GM12878 (cell line): ENCODE results near the gene DNAH9. TPM values are rescaled to one million over a fixed set of nuclear protein-coding genes. Genes with fewer than 3 reads are reported as not detected.

Experiments used
- ATAC-seq: fragments of 200-7000 bp; cut with Tn5 transposase; 3 replicates; pipeline ENCODE4 v1.9.1; 2020; ENCODE audit warnings: mild to moderate bottlenecking, moderate library complexity
- BruUV-seq: library from RNA; stranded (reverse); fragments of 400-500 nt; replicated peaks from 2 replicates; lab custom pipeline; 2021; lab: Mats Ljungman, UMichigan
- CTCF ChIA-PET: fragments of 300-600 bp; sonication (Branson Sonifier 250); formaldehyde crosslinking; extraction: SDS; loops from one replicate; lab custom pipeline; 2021; ENCODE audit warnings: inconsistent platforms; lab: Yijun Ruan, JAX
- POLR2A ChIA-PET: fragments of 350-600 bp; formaldehyde crosslinking; extraction: SDS; loops from one replicate; lab custom pipeline; 2021; ENCODE audit warnings: inconsistent platforms; lab: Charles Lee
- RAD21 ChIA-PET: fragments of 300-600 bp; sonication (Branson Sonifier 250); formaldehyde crosslinking; loops from one replicate; lab custom pipeline; 2023; ENCODE audit warnings: antibody characterized with exemption; ENCODE audit not compliant: unreplicated experiment; lab: Charles Lee
- SMC1A ChIA-PET: fragments of 300-600 bp; sonication (Branson Sonifier 250); formaldehyde crosslinking; loops from one replicate; lab custom pipeline; 2023; ENCODE audit not compliant: unreplicated experiment, uncharacterized antibody; lab: Charles Lee
- DNase-seq: peaks from one replicate; pipeline ENCODE4 v3.0.0-alpha.2; 2011; ENCODE audit warnings: low read depth, low spot score
- FAIRE-seq: peaks from 3 replicates; lab custom pipeline; 2011; peaks lifted over from hg19 to GRCh38; lab: Jason Lieb, UNC
- H2AFZ ChIP-seq: 2 replicates; pipeline ENCODE4 v1.6.0; 2011; ENCODE audit warnings: low read depth, low read length, control low read depth; ENCODE audit not compliant: control insufficient read depth
- H3K27ac ChIP-seq: 2 replicates; pipeline ENCODE4 v1.5.1; 2011; ENCODE audit warnings: control low read depth; ENCODE audit not compliant: control insufficient read depth, insufficient read depth
- H3K27me3 ChIP-seq, 2 experiments: replicated peaks in 1 of 2; 2 replicates each; pipeline versions ENCODE4 v1.6.0 to v1.6.1; 2011; ENCODE audit warnings: low read length in 1 of 2; ENCODE audit not compliant: control insufficient read depth in 2 of 2, insufficient read depth in 2 of 2
- H3K36me3 ChIP-seq, 2 experiments: 2 replicates each; pipeline ENCODE4 v1.5.1; 2011; ENCODE audit warnings: low read length in 1 of 2; ENCODE audit not compliant: control insufficient read depth in 2 of 2, insufficient read depth in 2 of 2
- H3K4me1 ChIP-seq: 2 replicates; pipeline ENCODE4 v1.6.1; 2011; ENCODE audit warnings: mild to moderate bottlenecking, low read length, moderate library complexity, mixed read lengths; ENCODE audit not compliant: control insufficient read depth, insufficient read depth
- H3K4me2 ChIP-seq: 2 replicates; pipeline ENCODE4 v1.6.0; 2011; ENCODE audit warnings: control low read depth; ENCODE audit not compliant: control insufficient read depth, insufficient read depth
- H3K4me3 ChIP-seq: fragments of 200-600 bp; sonication (generic); 2 replicates; pipeline ENCODE4 v1.5.1; 2016
- H3K79me2 ChIP-seq: 2 replicates; pipeline ENCODE4 v1.6.0; 2011; ENCODE audit warnings: low read length; ENCODE audit not compliant: control insufficient read depth, insufficient read depth
- H3K9ac ChIP-seq: 2 replicates; pipeline ENCODE4 v1.8.0; 2011; ENCODE audit warnings: low read length, control low read depth, mixed read lengths; ENCODE audit not compliant: control insufficient read depth, insufficient read depth
- H3K9me3 ChIP-seq: replicated peaks from 3 replicates; pipeline ENCODE4 v1.5.1; 2011; ENCODE audit warnings: mild to moderate bottlenecking, low read length; ENCODE audit not compliant: control insufficient read depth, insufficient read depth
- H4K20me1 ChIP-seq: 2 replicates; pipeline ENCODE4 v1.6.0; 2011; ENCODE audit not compliant: control insufficient read depth, insufficient read depth
- POLR2AphosphoS2 ChIP-seq: IDR thresholded peaks from 2 replicates; pipeline ENCODE4 v1.6.1; 2011; ENCODE audit warnings: low read depth, mild to moderate bottlenecking, low read length, improper control_type of control experiment, moderate library complexity
- SMARCA5 ChIP-seq: fragments of 450-650 bp; IDR thresholded peaks from 2 replicates; pipeline ENCODE4 v1.6.1; 2017; ENCODE audit warnings: mild to moderate bottlenecking
- ZBED1 ChIP-seq: IDR thresholded peaks from 2 replicates; pipeline ENCODE4 v1.6.1; 2016; ENCODE audit warnings: borderline replicate concordance
- ZBTB11 ChIP-seq: fragments of 450-650 bp; formaldehyde crosslinking; IDR thresholded peaks from 2 replicates; pipeline ENCODE4 v1.5.0; 2022; ENCODE audit warnings: mild to moderate bottlenecking, missing genetic modification characterization
- WGBS: methylation state at CpG from one replicate; pipeline ENCODE4 v1.1.6; 2016; ENCODE audit warnings: low lambda C conversion rate; ENCODE audit not compliant: insufficient replicate concordance, insufficient coverage; ENCODE audit errors: missing lambda C conversion rate; 5-methylcytosine and 5-hydroxymethylcytosine counted together
- in situ Hi-C: fragments of 300-500 bp; cut with MboI; formaldehyde crosslinking; loops from 9 replicates; pipeline ENCODE4 v1.14.3; 2018; ENCODE audit warnings: mixed read lengths
- intact Hi-C: fragments of 100-400 bp; cut with micrococcal nuclease; formaldehyde crosslinking; loops from one replicate; pipeline ENCODE4 v1.14.2; 2022; ENCODE audit not compliant: unreplicated experiment
- polyA plus RNA-seq, 11 experiments: library from polyadenylated mRNA; depleted of rRNA in 4 of 11; unstranded in 6 of 11; stranded (reverse) in 5 of 11; fragments of >200 nt; fragmentation: Nextera tagmentation in 4 of 11; fragmentation: Illumina TruSeq in 1 of 11; extraction: Ambion mirVana in 4 of 11; extraction: Trizol in 1 of 11; gene quantifications; 1 replicate in 1 of 11; 2 replicates in 10 of 11; pipeline versions ENCODE4 v1.2.1 to v1.2.3, GENCODE V29; 2011 to 2016; ENCODE audit warnings: inconsistent platforms in 2 of 11, missing spikeins in 2 of 11, low read depth in 1 of 11
- total RNA-seq, 4 experiments: library from RNA; depleted of rRNA in 3 of 4; stranded (reverse); fragments of >200 nt in 3 of 4; fragmentation: Illumina TruSeq in 1 of 4; extraction: Trizol in 1 of 4; gene quantifications; 2 replicates each; pipeline versions ENCODE4 v1.2.1 to v1.2.3, GENCODE V29; 2013 to 2021

DNAH9 gene
- total and polyA plus RNA-seq, 10 of the 15 experiments (the other 5 are each of a cell fraction or from before 2014, with no cell fraction given), result 0.10 to 0.40 (median 0.19) TPM; not detected in 7

GRCh38 chr17:11736613-11737312 is 138.5 kb downstream of the DNAH9 start:
- H2AFZ ChIP-seq, result no peak overlapping the region
- no peak overlapping the region for H3K9ac ChIP-seq
- no peaks in the 10 kb centered on the region for H3K79me2 ChIP-seq
- 28% methylated on average over 15 of the region's 15 CpGs for WGBS
- intact Hi-C loops, result no loop called here
- H3K27me3 ChIP-seq, result no peaks in the 10 kb centered on the region
- FAIRE-seq, result no peak
- in situ Hi-C loops, result loop anchor here (10.0 kb wide), 1 partner anchor 68 kb away; no protein-coding TSS in a partner anchor
- POLR2A ChIA-PET, result no interaction called here
- TF ChIP-seq ZBED1 (no peak), ZBTB11 (CRISPR knock-in tag) (no peak), SMARCA5 (no peak), POLR2AphosphoS2 (no peak)
- RAD21 ChIA-PET, result no interaction called here
- no peaks in the 10 kb centered on the region; the same call in 2 of the 3 replicates for H3K9me3 ChIP-seq
- no peak for ATAC-seq
- no peak overlapping the region for H3K27ac ChIP-seq
- no peaks in the 10 kb centered on the region for H3K4me1 ChIP-seq
- CTCF ChIA-PET, result no interaction called here
- no peaks in the 10 kb centered on the region for H3K36me3 ChIP-seq
- H3K4me2 ChIP-seq, result no peak overlapping the region
- no peaks in the 10 kb centered on the region for H4K20me1 ChIP-seq
- DNase-seq, result no peak
- SMC1A ChIA-PET, result no interaction called here
- no TSS peak for BruUV-seq
- no peak overlapping the region for H3K4me3 ChIP-seq
